Left lung (tissue), 10 donors: ENCODE results near the gene MMP2. TPM values are rescaled to one million over a fixed set of nuclear protein-coding genes. Genes with fewer than 3 reads are reported as not detected.

Experiments
- ATAC-seq: fragments of 200-7000 bp; cut with Tn5 transposase; one replicate; pipeline ENCODE4 v1.9.1; 2020; ENCODE audit warnings: moderate library complexity
- DNase-seq, 4 donors: peaks; one replicate each; pipeline ENCODE4 v3.0.0-alpha.2; 2013 to 2020
- H3K27ac ChIP-seq, 2 donors: fragments of 200-600 bp; sonication (generic) in 1 of 2; one replicate each; pipeline versions ENCODE4 v1.5.0 to v1.8.0; 2020 to 2021
- H3K27me3 ChIP-seq, 2 donors: fragments of 200-600 bp; sonication (generic) in 1 of 2; one replicate each; pipeline versions ENCODE4 v1.5.0 to v1.8.0; 2020 to 2021
- H3K36me3 ChIP-seq, 2 donors: fragments of 200-600 bp; sonication (generic) in 1 of 2; one replicate each; pipeline versions ENCODE4 v1.5.0 to v1.8.0; 2020 to 2021
- H3K4me1 ChIP-seq, 2 donors: fragments of 200-600 bp; one replicate each; pipeline ENCODE4 v1.8.0; 2021
- H3K4me3 ChIP-seq, 2 donors: fragments of 200-600 bp; sonication (generic) in 1 of 2; one replicate each; pipeline versions ENCODE4 v1.5.0 to v1.8.0; 2020 to 2021; ENCODE audit warnings: mild to moderate bottlenecking in 1 of 2
- H3K9me3 ChIP-seq, 2 donors: fragments of 200-600 bp; sonication (generic) in 1 of 2; one replicate each; pipeline versions ENCODE4 v1.5.0 to v1.8.0; 2020 to 2021
- intact Hi-C, 2 donors: fragments of 100-400 bp; cut with DNase I; formaldehyde crosslinking; loops; one replicate each; pipeline versions ENCODE4 v1.11.2 to v1.14.2; 2022
- polyA plus RNA-seq, 6 donors: library from polyadenylated mRNA; unstranded; fragments of 120-200 nt; gene quantifications; one replicate each; pipeline ENCODE4 v1.2.1, GENCODE V29; 2013; ENCODE audit not compliant: insufficient read length in 6 of 6
- total RNA-seq, 2 donors: library from RNA; stranded (reverse); fragmentation: NEBNext Ultra II Directional; extraction: Animal tissue kit (Norgen Biotek cat#: 25700); gene quantifications; one replicate each; pipeline ENCODE4 v1.2.1, GENCODE V29; 2021
- TF ChIP-seq, protein P1 (sequence below), 2 donors: fragments of 200-600 bp; sonication (generic) in 1 of 2; IDR thresholded peaks; one replicate each; pipeline versions ENCODE4 v1.5.0 to v1.8.0; 2021; ENCODE audit warnings: antibody characterized with exemption in 2 of 2
- donor health status: DM: no; HTN: yes; CAD: no.
- donor health status: DM: no; HTN: no; CAD: no.

MMP2 gene
- total and polyA plus RNA-seq, 8 donors, result 300 to 677 (median 603) TPM

DNA sequence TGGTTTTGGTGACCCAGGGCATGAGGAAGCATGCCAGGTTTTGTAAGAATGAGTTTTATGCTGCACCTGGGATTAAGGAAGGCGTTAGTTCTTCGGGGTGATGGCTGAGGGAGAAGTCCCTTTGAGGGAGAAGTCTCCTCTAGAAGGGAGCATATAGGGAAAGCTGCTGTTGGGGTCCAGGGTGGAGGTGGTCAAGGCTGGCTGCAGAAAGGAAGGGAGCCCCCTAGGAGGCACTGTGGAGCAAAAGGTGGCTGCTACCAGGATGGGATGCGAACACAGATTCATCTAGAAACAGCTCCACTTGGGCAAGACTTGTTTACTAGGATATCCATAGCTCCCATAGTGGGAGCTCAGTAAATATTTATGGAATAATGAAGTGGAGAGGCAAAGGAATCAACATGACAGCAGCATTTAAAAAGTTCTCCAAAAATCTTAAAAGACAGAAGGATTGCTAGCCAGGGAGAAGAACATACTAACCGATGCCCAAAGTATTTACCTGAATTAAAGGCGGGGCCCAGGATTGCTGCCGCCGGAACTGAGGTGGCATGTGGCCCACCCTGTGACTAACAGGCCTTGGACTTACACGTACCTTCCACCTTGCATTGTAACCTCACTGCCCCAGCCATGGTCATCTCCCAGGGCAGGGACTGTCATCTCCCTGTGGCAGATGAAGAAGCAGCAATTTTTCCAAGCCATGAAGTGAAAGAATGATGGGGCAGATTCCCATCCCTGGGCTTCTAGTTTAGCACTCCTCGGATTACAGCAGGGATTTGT, 22.7 kb downstream of the MMP2 start:
- Histone ChIP-seq H3K27me3 (no peaks in the 10 kb centered on the region), H3K27ac (no peak overlapping the region), H3K36me3 (no peaks in the 10 kb centered on the region), H3K4me1 (peaks cover 17 to 27% of the 10 kb centered on the region in 2 donors), H3K4me3 (no peak overlapping the region), H3K9me3 (no peaks in the 10 kb centered on the region)
- ATAC-seq, result no peak
- intact Hi-C loops, result no loop called here
- TF ChIP-seq, protein P1, sequence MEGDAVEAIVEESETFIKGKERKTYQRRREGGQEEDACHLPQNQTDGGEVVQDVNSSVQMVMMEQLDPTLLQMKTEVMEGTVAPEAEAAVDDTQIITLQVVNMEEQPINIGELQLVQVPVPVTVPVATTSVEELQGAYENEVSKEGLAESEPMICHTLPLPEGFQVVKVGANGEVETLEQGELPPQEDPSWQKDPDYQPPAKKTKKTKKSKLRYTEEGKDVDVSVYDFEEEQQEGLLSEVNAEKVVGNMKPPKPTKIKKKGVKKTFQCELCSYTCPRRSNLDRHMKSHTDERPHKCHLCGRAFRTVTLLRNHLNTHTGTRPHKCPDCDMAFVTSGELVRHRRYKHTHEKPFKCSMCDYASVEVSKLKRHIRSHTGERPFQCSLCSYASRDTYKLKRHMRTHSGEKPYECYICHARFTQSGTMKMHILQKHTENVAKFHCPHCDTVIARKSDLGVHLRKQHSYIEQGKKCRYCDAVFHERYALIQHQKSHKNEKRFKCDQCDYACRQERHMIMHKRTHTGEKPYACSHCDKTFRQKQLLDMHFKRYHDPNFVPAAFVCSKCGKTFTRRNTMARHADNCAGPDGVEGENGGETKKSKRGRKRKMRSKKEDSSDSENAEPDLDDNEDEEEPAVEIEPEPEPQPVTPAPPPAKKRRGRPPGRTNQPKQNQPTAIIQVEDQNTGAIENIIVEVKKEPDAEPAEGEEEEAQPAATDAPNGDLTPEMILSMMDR (IDR thresholded peaks at IDR 0.05), result no peak
- no peak for DNase-seq

DNA sequence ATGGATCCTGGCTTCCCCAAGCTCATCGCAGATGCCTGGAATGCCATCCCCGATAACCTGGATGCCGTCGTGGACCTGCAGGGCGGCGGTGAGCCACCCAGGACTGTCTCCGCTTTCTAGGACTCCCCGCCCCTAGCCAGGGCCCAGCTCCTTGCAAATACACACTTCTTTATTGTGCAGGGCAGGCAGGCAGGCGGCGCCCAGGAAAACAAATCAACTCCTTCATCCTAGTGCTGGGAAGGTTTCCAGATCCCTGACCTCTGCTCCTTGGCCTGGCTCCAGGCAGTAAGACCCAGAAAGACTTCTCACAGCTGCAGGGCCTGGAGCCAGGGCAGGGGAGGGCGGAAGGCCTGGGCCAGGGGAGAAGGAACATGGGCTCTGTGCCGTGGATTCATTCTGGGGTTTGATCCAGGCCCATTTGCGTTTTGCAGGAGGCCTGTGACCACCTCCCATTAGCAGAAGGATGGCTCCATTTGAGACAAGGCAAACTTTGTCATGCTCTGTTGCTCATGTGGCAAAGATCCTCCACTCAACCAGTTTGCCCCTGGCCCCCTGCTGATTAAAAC, 23.9 kb downstream of the MMP2 start:
- H3K27me3 ChIP-seq, result peaks cover 0 to 2% of the 10 kb centered on the region in 2 donors
- ATAC-seq (peak; percentile 83), DNase-seq (peak; percentile 80 to 96 (median 88))
- no peaks in the 10 kb centered on the region for H3K36me3 ChIP-seq
- TF ChIP-seq, protein P1 (IDR thresholded peaks at IDR 0.05), result no peak
- intact Hi-C loops, result no loop called here
- H3K4me3 ChIP-seq, result no peak overlapping the region
- peaks cover 17 to 31% of the 10 kb centered on the region in 2 donors for H3K4me1 ChIP-seq
- H3K9me3 ChIP-seq, result no peaks in the 10 kb centered on the region
- H3K27ac ChIP-seq, result peak overlapping the region in 1 of 2 donors; percentile 48

DNA sequence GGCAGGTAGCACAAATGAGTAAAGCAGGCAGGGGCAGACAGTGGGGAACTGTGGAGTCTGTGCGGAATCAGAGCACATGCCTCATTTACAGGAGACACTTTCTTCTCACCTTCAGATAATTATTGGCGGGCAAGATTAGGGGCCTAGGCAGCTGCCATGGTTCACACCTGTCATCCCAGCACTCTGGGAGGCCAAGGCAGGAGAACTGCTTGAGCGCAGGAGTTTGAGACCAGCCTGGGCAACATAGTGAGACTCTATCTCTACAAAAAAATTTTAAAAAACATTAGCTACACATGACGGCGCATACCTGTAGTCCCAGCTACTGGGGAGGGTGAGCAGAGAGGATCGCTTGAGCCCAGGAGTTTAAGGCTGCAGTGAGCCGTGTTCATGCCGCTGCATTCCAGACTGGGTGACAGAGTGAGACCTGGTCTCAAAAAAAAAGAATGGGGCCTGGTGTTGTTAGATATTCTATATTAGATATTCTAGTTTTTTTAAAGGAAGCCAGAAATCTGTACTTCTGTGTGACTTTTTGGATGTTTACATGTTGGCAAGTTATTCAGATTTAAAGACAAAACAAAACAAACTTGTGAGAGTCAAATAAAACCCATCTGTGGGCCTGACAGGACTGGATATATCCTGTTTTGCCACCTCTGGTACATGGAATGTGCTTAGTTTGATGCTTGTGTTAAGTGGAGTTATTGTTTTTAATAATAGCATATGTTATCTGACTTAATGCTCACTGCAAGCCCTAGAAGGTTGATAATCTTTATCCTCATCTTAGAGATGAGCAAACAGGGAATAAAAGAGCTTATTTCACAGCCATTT, 24.9 kb downstream of the MMP2 start:
- peak in 1 of 4 donors; percentile 47 for DNase-seq
- H3K9me3 ChIP-seq, result no peaks in the 10 kb centered on the region
- H3K36me3 ChIP-seq, result no peaks in the 10 kb centered on the region
- TF ChIP-seq, protein P1 (IDR thresholded peaks at IDR 0.05), result no peak
- no peak for ATAC-seq
- intact Hi-C loops, result no loop called here
- H3K4me3 ChIP-seq, result no peak overlapping the region
- H3K4me1 ChIP-seq, result peaks cover 17 to 34% of the 10 kb centered on the region in 2 donors
- no peak overlapping the region for H3K27ac ChIP-seq
- H3K27me3 ChIP-seq, result peaks cover 0 to 8% of the 10 kb centered on the region in 2 donors

DNA sequence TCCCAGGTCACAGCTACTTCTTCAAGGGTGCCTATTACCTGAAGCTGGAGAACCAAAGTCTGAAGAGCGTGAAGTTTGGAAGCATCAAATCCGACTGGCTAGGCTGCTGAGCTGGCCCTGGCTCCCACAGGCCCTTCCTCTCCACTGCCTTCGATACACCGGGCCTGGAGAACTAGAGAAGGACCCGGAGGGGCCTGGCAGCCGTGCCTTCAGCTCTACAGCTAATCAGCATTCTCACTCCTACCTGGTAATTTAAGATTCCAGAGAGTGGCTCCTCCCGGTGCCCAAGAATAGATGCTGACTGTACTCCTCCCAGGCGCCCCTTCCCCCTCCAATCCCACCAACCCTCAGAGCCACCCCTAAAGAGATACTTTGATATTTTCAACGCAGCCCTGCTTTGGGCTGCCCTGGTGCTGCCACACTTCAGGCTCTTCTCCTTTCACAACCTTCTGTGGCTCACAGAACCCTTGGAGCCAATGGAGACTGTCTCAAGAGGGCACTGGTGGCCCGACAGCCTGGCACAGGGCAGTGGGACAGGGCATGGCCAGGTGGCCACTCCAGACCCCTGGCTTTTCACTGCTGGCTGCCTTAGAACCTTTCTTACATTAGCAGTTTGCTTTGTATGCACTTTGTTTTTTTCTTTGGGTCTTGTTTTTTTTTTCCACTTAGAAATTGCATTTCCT, 26.5 kb downstream of the MMP2 start:
- TF ChIP-seq, protein P1 (IDR thresholded peaks at IDR 0.05), result no peak
- no peak overlapping the region for H3K27ac ChIP-seq
- no peaks in the 10 kb centered on the region for H3K36me3 ChIP-seq
- intact Hi-C loops, result no loop called here
- no peak overlapping the region for H3K4me3 ChIP-seq
- ATAC-seq, result no peak
- H3K4me1 ChIP-seq, result peaks cover 17 to 40% of the 10 kb centered on the region in 2 donors
- no peak for DNase-seq
- peaks cover 0 to 11% of the 10 kb centered on the region in 2 donors for H3K27me3 ChIP-seq
- no peaks in the 10 kb centered on the region for H3K9me3 ChIP-seq
